ENCODE data around the gene ADAM22.
"Not testable (repeated sequence)": the region's sequence is repeated elsewhere in the genome, so short reads cannot be mapped to it uniquely, and the experiment has no call there.

Gene ADAM22

GRCh38 chr7:87933605-87933952, 472 bp upstream of the ADAM22 start:
- TF ChIP-seq MAX (IDR thresholded peaks at IDR 0.05; ENCODE audit: low read depth, low read length) (no peak), CTCF (IDR thresholded peaks at IDR 0.05; ENCODE audit: low read depth, low read length) (no peak), POLR2A (IDR thresholded peaks at IDR 0.05; ENCODE audit: extremely low read depth, insufficient read length) (no peak), MYC (IDR thresholded peaks at IDR 0.05; ENCODE audit: low read depth, low read length) (no peak)
- H3K4me3 ChIP-seq (ENCODE audit: low read depth, low read length), result peak overlapping the region; percentile 71
- no peak for DNase-seq (ENCODE audit: low read depth)

GRCh38 chr7:87934699-87935383, 790 bp downstream of the ADAM22 start:
- DNase-seq (ENCODE audit: low read depth), result peak; percentile 21
- H3K4me3 ChIP-seq (ENCODE audit: low read depth, low read length), result peak overlapping the region; percentile 71
- TF ChIP-seq MAX (IDR thresholded peaks at IDR 0.05; ENCODE audit: low read depth, low read length) (no peak), POLR2A (IDR thresholded peaks at IDR 0.05; ENCODE audit: extremely low read depth, insufficient read length) (no peak), MYC (IDR thresholded peaks at IDR 0.05; ENCODE audit: low read depth, low read length) (no peak), CTCF (IDR thresholded peaks at IDR 0.05; ENCODE audit: low read depth, low read length) (no peak)

- TF ChIP-seq POLR2A (IDR thresholded peaks at IDR 0.05; ENCODE audit: extremely low read depth, insufficient read length), result no peak
- TF ChIP-seq CTCF (IDR thresholded peaks at IDR 0.05; ENCODE audit: low read depth, low read length), result no peak
- TF ChIP-seq MAX (IDR thresholded peaks at IDR 0.05; ENCODE audit: low read depth, low read length), result no peak
- no peak for TF ChIP-seq MYC (IDR thresholded peaks at IDR 0.05; ENCODE audit: low read depth, low read length)
- no peak overlapping the region for H3K4me3 ChIP-seq (ENCODE audit: low read depth, low read length)
- no peak for DNase-seq (ENCODE audit: low read depth)
Measured at GRCh38 chr7:87935384-87935706, 1.3 kb downstream of the ADAM22 start.

- no peak for DNase-seq (ENCODE audit: low read depth)
- H3K4me3 ChIP-seq (ENCODE audit: low read depth, low read length), result no peak overlapping the region
- no peak for TF ChIP-seq POLR2A (IDR thresholded peaks at IDR 0.05; ENCODE audit: extremely low read depth, insufficient read length)
- no peak for TF ChIP-seq CTCF (IDR thresholded peaks at IDR 0.05; ENCODE audit: low read depth, low read length)
- TF ChIP-seq MYC (IDR thresholded peaks at IDR 0.05; ENCODE audit: low read depth, low read length), result no peak
- no peak for TF ChIP-seq MAX (IDR thresholded peaks at IDR 0.05; ENCODE audit: low read depth, low read length)
Measured at GRCh38 chr7:87941138-87941537, 7.1 kb downstream of the ADAM22 start.

- DNase-seq (ENCODE audit: low read depth), result no peak
- H3K4me3 ChIP-seq (ENCODE audit: low read depth, low read length), result no peak overlapping the region
- TF ChIP-seq POLR2A (IDR thresholded peaks at IDR 0.05; ENCODE audit: extremely low read depth, insufficient read length), result no peak
- no peak for TF ChIP-seq MYC (IDR thresholded peaks at IDR 0.05; ENCODE audit: low read depth, low read length)
- TF ChIP-seq CTCF (IDR thresholded peaks at IDR 0.05; ENCODE audit: low read depth, low read length), result no peak
- TF ChIP-seq MAX (IDR thresholded peaks at IDR 0.05; ENCODE audit: low read depth, low read length), result no peak
Measured at GRCh38 chr7:87944547-87944946, 10.5 kb downstream of the ADAM22 start.

- not testable (repeated sequence) for DNase-seq (ENCODE audit: low read depth); H3K4me3 ChIP-seq (ENCODE audit: low read depth, low read length)
Measured at GRCh38 chr7:87945926-87946325, 11.9 kb downstream of the ADAM22 start.

All from NB4 (cell line).